H1 (cell line): Measurements from ENCODE around the gene CDCA4. TPM values are rescaled to one million over a fixed set of nuclear protein-coding genes. Genes with fewer than 3 reads are reported as not detected.

Source experiments
- GTF2F1 ChIP-seq: IDR thresholded peaks from 2 replicates; pipeline ENCODE4 v1.6.1; 2012; ENCODE audit warnings: low read depth, low read length, improper control_type of control experiment, borderline replicate concordance
- KDM1A ChIP-seq: fragments of 200-600, 300-600 bp; sonication (generic); IDR thresholded peaks from 2 replicates; pipeline ENCODE4 v1.7.1; 2016; ENCODE audit warnings: mild to moderate bottlenecking, low read length, borderline replicate concordance
- POU5F1 ChIP-seq: IDR thresholded peaks from 2 replicates; pipeline ENCODE4 v1.6.1; 2011; ENCODE audit warnings: low read depth, mild to moderate bottlenecking, low read length, moderate library complexity
- RBBP5 ChIP-seq: IDR thresholded peaks from 2 replicates; pipeline ENCODE4 v1.7.1; 2012; ENCODE audit warnings: low read depth, mild to moderate bottlenecking, inconsistent platforms, low read length, moderate library complexity, borderline replicate concordance
- polyA plus RNA-seq, 7 experiments: library from polyadenylated mRNA; depleted of rRNA in 3 of 7; stranded (reverse) in 5 of 7; unstranded in 2 of 7; fragments of >200 nt in 5 of 7; fragments of 200-250 nt in 2 of 7; gene quantifications; 1 replicate in 5 of 7; 2 replicates in 1 of 7; 4 replicates in 1 of 7; pipeline versions ENCODE4 v1.2.1 to v1.2.3, GENCODE V29; 2011 to 2013; ENCODE audit warnings: missing spikeins in 2 of 7, mixed read lengths in 2 of 7
- total RNA-seq: library from RNA; stranded (reverse); fragmentation: NEBNext Ultra II Directional; extraction: Animal tissue kit (Norgen Biotek cat#: 25700); gene quantifications from 2 replicates; pipeline ENCODE4 v1.2.1, GENCODE V29; 2021

The CDCA4 gene
- total and polyA plus RNA-seq, 2 of the 8 experiments (the other 6 are each of a cell fraction or from before 2014, with no cell fraction given) = 49.9 to 62.4 TPM

DNA sequence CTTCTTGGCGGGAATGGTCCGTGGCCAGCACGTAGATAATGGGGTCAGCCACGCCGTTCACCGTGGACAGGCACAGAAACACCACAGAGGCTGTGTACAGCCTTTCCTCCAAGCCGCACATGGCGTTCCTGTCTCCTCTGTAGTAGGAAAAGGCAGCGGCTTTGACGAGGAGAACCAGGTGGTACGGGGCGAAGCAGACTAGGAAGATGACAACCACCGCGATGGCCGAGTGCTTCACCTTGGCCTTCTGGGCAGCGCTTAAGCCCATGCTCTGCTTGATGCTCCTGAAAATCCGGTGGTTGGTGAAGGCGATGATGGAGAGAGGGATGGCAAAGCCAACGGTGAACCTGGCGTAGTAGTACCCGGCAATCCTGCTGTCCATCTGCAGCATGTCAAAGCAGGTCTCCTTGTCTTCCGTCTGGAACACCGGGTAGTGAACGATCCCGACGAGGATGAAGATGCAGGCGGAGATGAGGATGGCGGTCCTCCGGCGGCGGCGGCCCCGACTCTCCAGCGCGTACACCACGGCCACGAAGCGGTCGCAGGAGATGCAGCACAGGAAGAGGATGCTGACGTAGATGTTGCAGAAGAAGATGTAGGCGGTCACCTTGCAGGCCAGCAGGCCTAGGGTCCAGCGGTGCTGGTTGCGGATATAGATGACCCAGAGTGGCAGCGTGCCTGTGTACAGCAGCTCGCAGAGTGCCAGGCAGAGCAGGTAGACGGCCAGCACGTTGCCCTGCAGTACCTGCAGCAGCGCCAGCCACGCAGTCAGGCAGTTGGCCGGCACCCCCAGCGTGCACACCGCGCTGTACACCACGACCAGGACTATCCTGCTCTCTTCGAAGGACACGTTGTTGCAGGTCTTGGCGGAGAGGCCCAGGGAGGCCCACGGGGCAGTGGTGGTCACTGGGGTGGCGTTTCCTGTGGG lies 30.6 kb upstream of the CDCA4 start (continued):
- TF ChIP-seq GTF2F1 (no peak), POU5F1 (no peak), RBBP5 (no peak), KDM1A (no peak)
